SK-MEL-5 (cell line): ENCODE measurements around the gene IQCF6. TPM values are rescaled to one million over a fixed set of nuclear protein-coding genes. Genes with fewer than 3 reads are reported as not detected.
"Not testable (repeated sequence)": the region's sequence is repeated elsewhere in the genome, so short reads cannot be mapped to it uniquely, and the experiment has no call there.

ENCODE experiments used
- DNase-seq: peaks from one replicate; pipeline ENCODE4 v3.0.0-alpha.2; 2016; ENCODE audit warnings: low read depth, low spot score
- in situ Hi-C: cut with HindIII; loops from 2 replicates; pipeline ENCODE4 v1.10.0; 2016; ENCODE audit warnings: low sequenced_read_pairs, high pct_unique_total_duplicates, low pct_unique_long_range_greater_than_20kb
- total RNA-seq: library from RNA; depleted of rRNA; stranded (reverse); fragments of >200 nt; shearing (Covaris generic); gene quantifications from 2 replicates; pipeline ENCODE4 v1.2.3, GENCODE V29; 2014

The IQCF6 gene
- total RNA-seq, 1 experiment from 2014 or later: not detected

- in situ Hi-C loops, DNase-seq: not testable (repeated sequence)
Measured at GRCh38 chr3:51787576-51787975, 8.5 kb upstream of the IQCF6 start.

GRCh38 chr3:51786267-51786666 lies 7.2 kb upstream of the IQCF6 start:
- DNase-seq: no peak
- in situ Hi-C loops: no loop called here

DNA sequence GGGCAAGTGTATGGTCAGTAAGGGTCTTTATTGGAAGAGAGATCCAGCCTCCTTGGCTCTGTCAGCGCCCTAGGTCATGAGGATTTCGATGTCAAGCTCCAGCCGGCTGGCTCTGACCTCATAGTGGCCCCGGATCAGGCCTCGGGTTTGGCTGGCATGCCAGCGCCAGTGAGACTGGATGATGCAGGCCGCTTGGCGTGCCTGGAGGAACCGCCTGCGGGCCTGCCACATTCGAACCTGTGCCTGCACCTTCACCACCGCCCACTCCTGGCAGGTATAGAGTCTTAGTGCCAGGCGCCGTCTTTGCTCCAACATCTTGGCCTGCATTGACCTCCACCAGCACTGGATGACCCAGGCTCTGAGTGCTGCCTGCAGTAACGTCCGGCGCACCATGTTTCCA lies 483 bp downstream of the IQCF6 start:
- in situ Hi-C loops: no loop called here

DNA sequence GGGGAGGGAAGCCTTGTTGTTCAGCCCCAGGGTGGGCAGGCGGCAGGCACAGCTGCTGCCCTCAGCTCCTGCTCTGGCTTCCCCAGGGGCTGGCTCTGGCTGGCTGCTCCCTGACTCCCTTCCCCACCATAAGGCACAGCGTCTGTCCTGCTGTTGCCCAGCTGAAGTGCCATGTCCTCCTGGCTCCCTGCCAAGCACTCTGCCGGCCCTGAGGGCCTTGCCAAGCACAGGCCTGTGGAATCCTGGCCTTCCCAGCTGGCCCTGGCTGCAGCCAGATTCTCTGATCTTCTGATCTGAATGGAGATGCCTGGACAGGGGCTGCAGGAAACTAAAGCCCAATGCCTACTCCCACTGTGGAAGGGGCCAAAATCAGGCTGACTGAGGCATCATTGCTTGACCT lies 1.1 kb downstream of the IQCF6 start:
- no peak for DNase-seq
- in situ Hi-C loops: no loop called here

More for the DNA sequence above, 483 bp downstream of the IQCF6 start:
- DNase-seq: no peak

- no peak for DNase-seq
- in situ Hi-C loops: no loop called here
Measured at GRCh38 chr3:51773529-51774056, 5.4 kb downstream of the IQCF6 start.

DNA sequence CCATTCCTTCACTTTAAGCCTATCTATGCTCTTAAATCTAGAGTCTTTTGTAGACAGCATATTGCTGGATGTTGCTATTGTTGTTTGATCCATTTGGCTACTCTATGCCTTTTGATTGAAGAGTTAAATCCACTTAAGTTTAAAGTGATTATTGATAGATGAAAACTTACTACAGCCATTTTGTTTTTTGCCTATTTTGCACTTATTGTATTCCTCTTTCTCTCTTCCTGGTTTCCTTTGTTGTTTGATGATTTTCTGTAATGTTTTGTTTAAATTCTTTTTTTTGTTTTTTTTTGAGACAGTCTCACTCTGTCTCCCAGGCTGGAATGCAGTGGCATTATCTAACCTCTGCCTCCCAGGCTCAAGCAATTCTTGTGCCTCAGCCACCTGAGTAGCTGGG lies 19.8 kb downstream of the IQCF6 start:
- DNase-seq: no peak
- in situ Hi-C loops: no loop called here

- DNase-seq, in situ Hi-C loops: not testable (repeated sequence)
Measured at GRCh38 chr3:51753763-51754750, 25.0 kb downstream of the IQCF6 start.

- DNase-seq: no peak
- in situ Hi-C loops: no loop called here
Measured at GRCh38 chr3:51751287-51751686, 27.8 kb downstream of the IQCF6 start.

DNA sequence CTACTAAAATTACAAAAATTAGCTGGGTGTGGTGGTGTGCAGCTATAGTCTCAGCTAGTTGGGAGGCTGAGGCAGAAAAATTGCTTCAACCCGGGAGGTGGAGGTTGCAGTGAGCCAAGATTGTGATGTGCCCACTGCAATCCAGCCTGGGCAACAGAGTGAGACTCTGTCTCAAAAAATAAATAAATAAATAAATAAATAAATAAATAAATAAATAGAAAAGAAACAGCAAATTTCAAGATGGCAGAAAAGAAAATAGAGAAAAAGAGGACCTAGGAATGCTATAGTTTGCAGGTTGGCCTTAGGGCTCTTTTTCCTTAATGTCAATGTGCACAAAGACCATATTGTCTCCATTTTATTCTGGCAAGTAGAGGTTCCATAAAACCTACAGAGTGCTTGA lies 28.2 kb downstream of the IQCF6 start:
- in situ Hi-C loops: no loop called here
- DNase-seq: no peak

- in situ Hi-C loops: no loop called here
- DNase-seq: no peak
Measured at GRCh38 chr3:51748327-51748726, 30.7 kb downstream of the IQCF6 start.

GRCh38 chr3:51747840-51748239 lies 31.2 kb downstream of the IQCF6 start:
- in situ Hi-C loops: no loop called here
- DNase-seq: no peak

GRCh38 chr3:51742978-51743377 lies 36.1 kb downstream of the IQCF6 start:
- in situ Hi-C loops, DNase-seq: not testable (repeated sequence)

DNA sequence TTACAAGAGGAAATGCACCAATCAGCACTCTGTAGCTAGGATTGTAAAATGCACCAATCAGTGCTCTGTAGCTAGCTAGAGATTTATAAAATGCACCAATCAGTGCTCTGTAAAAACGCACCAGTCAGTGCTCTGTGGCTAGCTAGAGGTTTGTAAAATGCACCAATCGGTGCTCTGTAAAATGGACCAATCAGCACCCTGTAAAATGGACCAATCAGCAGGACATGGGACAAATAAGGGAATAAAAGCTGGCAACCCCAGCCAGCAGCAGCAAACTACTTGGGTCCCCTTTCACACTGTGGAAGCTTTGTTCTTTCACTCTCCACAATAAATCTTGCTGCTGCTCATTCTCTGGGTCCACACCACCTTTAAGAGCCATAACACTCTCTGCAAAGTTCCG lies 36.7 kb downstream of the IQCF6 start:
- DNase-seq, in situ Hi-C loops: not testable (repeated sequence)

GRCh38 chr3:51739110-51739509 lies 39.9 kb downstream of the IQCF6 start:
- in situ Hi-C loops: no loop called here
- no peak for DNase-seq

DNA sequence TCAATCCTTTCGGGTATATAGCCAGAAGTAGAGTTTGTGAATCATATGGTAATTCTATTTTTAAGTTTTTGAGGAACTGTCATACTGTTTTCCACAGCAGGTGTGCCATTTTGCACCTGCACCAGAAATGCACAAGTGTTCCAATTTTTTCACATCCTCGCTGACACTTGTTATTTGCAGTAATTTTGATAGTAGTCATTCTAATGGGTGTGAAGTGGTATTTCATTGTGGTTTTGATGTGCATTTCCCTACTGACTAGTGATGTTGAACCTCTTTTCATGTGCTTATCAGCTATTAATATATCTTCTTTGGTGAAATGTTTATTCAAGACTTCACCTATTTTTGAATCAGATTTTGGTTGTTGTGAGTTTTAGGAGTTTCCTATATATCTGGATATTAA lies 43.1 kb downstream of the IQCF6 start:
- no peak for DNase-seq

GRCh38 chr3:51735039-51735438 lies 44.0 kb downstream of the IQCF6 start:
- DNase-seq: no peak
- in situ Hi-C loops: no loop called here

More for the DNA sequence above, 43.1 kb downstream of the IQCF6 start:
- in situ Hi-C loops: no loop called here

DNA sequence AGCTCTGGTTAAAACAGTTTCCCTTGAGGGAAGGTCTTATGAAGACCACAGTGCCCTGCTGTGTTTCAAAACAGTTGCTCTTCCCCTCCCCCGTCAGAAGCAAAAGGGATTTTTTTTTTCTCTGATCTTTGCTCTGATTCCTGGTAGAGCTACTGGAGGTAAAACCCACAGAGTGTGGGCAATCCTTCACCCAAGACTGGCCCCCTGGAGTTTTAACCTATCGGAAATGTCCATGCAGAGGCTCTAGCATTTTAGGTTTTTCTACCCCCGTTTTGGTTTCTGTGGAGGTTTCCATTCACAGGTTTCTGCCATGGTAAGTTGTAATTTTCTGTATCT lies 44.5 kb downstream of the IQCF6 start:
- DNase-seq: no peak
- in situ Hi-C loops: no loop called here

DNA sequence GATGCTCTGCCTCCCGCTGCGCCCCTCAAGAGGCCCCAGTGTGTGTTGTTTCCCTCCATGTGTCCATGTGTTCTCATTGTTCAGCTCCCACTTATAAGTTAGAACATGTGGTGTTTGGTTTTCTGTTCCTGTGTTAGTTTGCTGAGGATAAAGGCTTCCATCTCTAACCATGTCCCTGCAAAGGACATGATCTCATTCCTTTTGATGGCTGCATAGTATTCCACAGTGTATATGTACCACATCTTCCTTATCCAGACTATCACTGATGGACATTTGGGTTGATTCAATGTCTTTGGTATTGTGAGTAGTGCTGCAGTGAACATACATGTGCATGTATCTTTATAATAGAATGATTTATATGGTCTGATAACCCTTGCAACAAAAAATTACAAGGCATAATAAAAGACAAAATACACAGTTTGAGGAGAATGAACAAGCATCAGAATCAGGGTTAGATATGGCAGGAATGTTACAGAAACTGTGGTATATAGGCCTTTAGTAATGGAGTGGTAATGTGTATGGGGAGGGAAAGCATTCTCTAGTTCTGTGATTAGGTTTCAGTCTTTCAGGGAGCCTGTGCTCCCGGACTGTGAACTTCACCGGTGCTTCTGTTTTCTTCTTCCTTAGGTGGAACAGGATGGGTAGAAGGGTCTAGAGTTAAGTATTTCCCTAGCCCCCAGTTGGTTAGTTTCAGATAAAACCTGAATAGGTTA lies 45.0 kb downstream of the IQCF6 start:
- in situ Hi-C loops: no loop called here
- DNase-seq: no peak
